Activated B cell treated with CpG ODN at 0.5 μM for 24 hours (primary cell): ENCODE results near the gene TPRX1. TPM values are rescaled to one million over a fixed set of nuclear protein-coding genes. Genes with fewer than 3 reads are reported as not detected.

Experiments used
- ATAC-seq: fragments of 200-7000 bp; cut with Tn5 transposase; one replicate; pipeline ENCODE4 v1.10.0; 2021; ENCODE audit warnings: low read depth, mild to moderate bottlenecking, moderate library complexity
- CTCF ChIA-PET: fragments of 350-600 bp; sonication (Branson Sonifier 250); formaldehyde crosslinking; loops from one replicate; lab custom pipeline; 2021; ENCODE audit warnings: antibody characterized with exemption; lab: Charles Lee
- POLR2A ChIA-PET: fragments of 350-600 bp; sonication (Branson Sonifier 250); formaldehyde crosslinking; loops from one replicate; lab custom pipeline; 2021; ENCODE audit warnings: antibody characterized with exemption; lab: Charles Lee
- DNase-seq: peaks from one replicate; pipeline ENCODE4 v3.0.0; 2022
- H3K27ac Mint-ChIP-seq: one replicate; pipeline ENCODE4 v1.8.0; 2020; ENCODE audit warnings: mixed read lengths
- H3K27me3 Mint-ChIP-seq: one replicate; pipeline ENCODE4 v1.8.0; 2021; ENCODE audit warnings: mixed read lengths
- H3K36me3 Mint-ChIP-seq: one replicate; pipeline ENCODE4 v1.8.0; 2021; ENCODE audit warnings: low read depth, mixed read lengths
- H3K4me1 Mint-ChIP-seq: one replicate; pipeline ENCODE4 v1.8.0; 2021; ENCODE audit warnings: mixed read lengths
- H3K4me3 Mint-ChIP-seq: one replicate; pipeline ENCODE4 v1.8.0; 2020; ENCODE audit warnings: mild to moderate bottlenecking, mixed read lengths
- H3K9me3 Mint-ChIP-seq: one replicate; pipeline ENCODE4 v1.8.0; 2020; ENCODE audit warnings: mixed read lengths
- intact Hi-C: fragments of 100-400 bp; cut with micrococcal nuclease; formaldehyde crosslinking; loops from one replicate; pipeline ENCODE4 v1.15.1; 2024
- total RNA-seq: library from RNA; stranded (reverse); gene quantifications from 2 replicates; pipeline ENCODE4 v1.2.3, GENCODE V29; 2022
- TF ChIP-seq, protein P1 (sequence below): fragments of 200-600 bp; IDR thresholded peaks from one replicate; pipeline ENCODE4 v1.8.0; 2022; ENCODE audit warnings: antibody characterized with exemption, mild to moderate bottlenecking

Gene TPRX1
- total RNA-seq, 1 donor from 2014 or later, result not detected

- no peaks in the 10 kb centered on the region for H3K36me3 Mint-ChIP-seq
- DNase-seq (no peak), ATAC-seq (no peak)
- no peaks in the 10 kb centered on the region for H3K9me3 Mint-ChIP-seq
- intact Hi-C loops, result no loop called here
- H3K4me3 Mint-ChIP-seq, result no peak overlapping the region
- TF ChIP-seq, protein P1, sequence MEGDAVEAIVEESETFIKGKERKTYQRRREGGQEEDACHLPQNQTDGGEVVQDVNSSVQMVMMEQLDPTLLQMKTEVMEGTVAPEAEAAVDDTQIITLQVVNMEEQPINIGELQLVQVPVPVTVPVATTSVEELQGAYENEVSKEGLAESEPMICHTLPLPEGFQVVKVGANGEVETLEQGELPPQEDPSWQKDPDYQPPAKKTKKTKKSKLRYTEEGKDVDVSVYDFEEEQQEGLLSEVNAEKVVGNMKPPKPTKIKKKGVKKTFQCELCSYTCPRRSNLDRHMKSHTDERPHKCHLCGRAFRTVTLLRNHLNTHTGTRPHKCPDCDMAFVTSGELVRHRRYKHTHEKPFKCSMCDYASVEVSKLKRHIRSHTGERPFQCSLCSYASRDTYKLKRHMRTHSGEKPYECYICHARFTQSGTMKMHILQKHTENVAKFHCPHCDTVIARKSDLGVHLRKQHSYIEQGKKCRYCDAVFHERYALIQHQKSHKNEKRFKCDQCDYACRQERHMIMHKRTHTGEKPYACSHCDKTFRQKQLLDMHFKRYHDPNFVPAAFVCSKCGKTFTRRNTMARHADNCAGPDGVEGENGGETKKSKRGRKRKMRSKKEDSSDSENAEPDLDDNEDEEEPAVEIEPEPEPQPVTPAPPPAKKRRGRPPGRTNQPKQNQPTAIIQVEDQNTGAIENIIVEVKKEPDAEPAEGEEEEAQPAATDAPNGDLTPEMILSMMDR, result no peak
- POLR2A ChIA-PET, result no interaction called here
- CTCF ChIA-PET, result no interaction called here
- H3K4me1 Mint-ChIP-seq, result no peaks in the 10 kb centered on the region
- peaks cover 12% of the 10 kb centered on the region for H3K27me3 Mint-ChIP-seq
- H3K27ac Mint-ChIP-seq, result no peak overlapping the region
These were observed 35.1 kb upstream of the TPRX1 start for GRCh38 chr19:47839411-47839810.

- DNase-seq (no peak), ATAC-seq (no peak)
- H3K9me3 Mint-ChIP-seq, result no peaks in the 10 kb centered on the region
- ChIA-PET CTCF (no interaction called here), POLR2A (no interaction called here)
- peaks cover 2% of the 10 kb centered on the region for H3K27me3 Mint-ChIP-seq
- no peak overlapping the region for H3K4me3 Mint-ChIP-seq
- intact Hi-C loops, result no loop called here
- no peaks in the 10 kb centered on the region for H3K4me1 Mint-ChIP-seq
- H3K27ac Mint-ChIP-seq, result no peak overlapping the region
- no peaks in the 10 kb centered on the region for H3K36me3 Mint-ChIP-seq
- TF ChIP-seq, protein P1, result no peak
These were observed 31.7 kb upstream of the TPRX1 start for GRCh38 chr19:47836038-47836437.

DNA sequence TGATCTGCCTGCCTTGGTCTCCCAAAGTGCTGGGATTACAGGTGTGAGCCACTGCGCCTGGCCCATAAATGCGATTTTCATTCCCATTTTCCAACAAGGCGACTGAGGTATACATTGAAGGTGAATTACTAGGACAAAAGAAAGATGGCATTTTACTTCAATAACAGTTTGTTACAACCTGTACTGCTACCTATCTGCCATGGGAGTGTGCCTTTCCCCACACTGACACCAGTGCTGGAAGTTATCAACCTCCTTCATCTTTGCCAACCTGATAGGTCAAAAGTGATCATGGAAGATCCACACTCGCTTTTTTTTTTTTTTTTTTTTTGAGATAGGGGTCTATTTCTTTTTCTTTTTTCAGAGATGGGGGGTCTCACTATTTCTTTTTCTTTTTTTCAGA lies 28.4 kb upstream of the TPRX1 start:
- H3K36me3 Mint-ChIP-seq, result no peaks in the 10 kb centered on the region
- H3K4me1 Mint-ChIP-seq, result no peaks in the 10 kb centered on the region
- DNase-seq, result no peak
- no peak overlapping the region for H3K27ac Mint-ChIP-seq
- TF ChIP-seq, protein P1, result no peak
- H3K4me3 Mint-ChIP-seq, result no peak overlapping the region
- ChIA-PET CTCF (no interaction called here), POLR2A (no interaction called here)
- no peaks in the 10 kb centered on the region for H3K9me3 Mint-ChIP-seq
- intact Hi-C loops, result no loop called here
- ATAC-seq, result no peak
- peaks cover 2% of the 10 kb centered on the region for H3K27me3 Mint-ChIP-seq

- Mint-ChIP-seq H3K4me1 (no peaks in the 10 kb centered on the region), H3K9me3 (peaks cover 4% of the 10 kb centered on the region), H3K27me3 (peaks cover 5% of the 10 kb centered on the region), H3K36me3 (no peaks in the 10 kb centered on the region), H3K27ac (no peak overlapping the region), H3K4me3 (no peak overlapping the region)
- CTCF ChIA-PET, result no interaction called here
- ATAC-seq, result no peak
- TF ChIP-seq, protein P1, result no peak
- POLR2A ChIA-PET, result no interaction called here
- no peak for DNase-seq
- intact Hi-C loops, result no loop called here
These were observed 22.4 kb upstream of the TPRX1 start for GRCh38 chr19:47826800-47827199.

DNA sequence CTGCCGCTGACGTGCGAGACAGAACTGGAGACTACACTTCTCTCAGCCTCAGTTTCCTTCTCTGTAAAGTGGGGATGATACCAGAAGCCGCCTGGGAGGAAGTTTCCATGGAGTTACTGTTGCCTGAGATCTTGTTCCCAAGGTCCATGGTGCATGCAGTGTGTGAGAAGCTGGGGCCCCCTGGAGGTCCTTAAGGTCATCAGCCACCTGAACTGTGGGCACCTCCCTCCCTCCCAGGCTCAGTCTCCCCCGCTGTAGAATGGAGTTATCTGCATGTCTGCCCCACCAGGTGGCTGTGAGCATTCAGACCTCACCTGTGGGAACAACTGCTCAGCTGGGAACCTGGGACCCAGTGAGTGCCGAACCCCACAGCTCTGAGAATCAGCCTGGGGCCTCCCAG lies 20.0 kb upstream of the TPRX1 start:
- CTCF ChIA-PET, result no interaction called here
- POLR2A ChIA-PET, result no interaction called here

More for the DNA sequence above, 20.0 kb upstream of the TPRX1 start:
- Mint-ChIP-seq H3K36me3 (no peaks in the 10 kb centered on the region), H3K4me1 (peaks cover 5% of the 10 kb centered on the region), H3K27ac (no peak overlapping the region), H3K27me3 (peaks cover 23% of the 10 kb centered on the region), H3K9me3 (peaks cover 4% of the 10 kb centered on the region), H3K4me3 (no peak overlapping the region)
- ATAC-seq (no peak), DNase-seq (no peak)
- intact Hi-C loops, result no loop called here
- TF ChIP-seq, protein P1, result no peak
